NCI-H187 (cell line): Measurements from ENCODE around the gene QTRT2.

ENCODE experiments used
- DNase-seq, 2 experiments: peaks; one replicate each; lab custom pipeline; 2025; lab: John Stamatoyannopoulos, UW

QTRT2 gene

DNA sequence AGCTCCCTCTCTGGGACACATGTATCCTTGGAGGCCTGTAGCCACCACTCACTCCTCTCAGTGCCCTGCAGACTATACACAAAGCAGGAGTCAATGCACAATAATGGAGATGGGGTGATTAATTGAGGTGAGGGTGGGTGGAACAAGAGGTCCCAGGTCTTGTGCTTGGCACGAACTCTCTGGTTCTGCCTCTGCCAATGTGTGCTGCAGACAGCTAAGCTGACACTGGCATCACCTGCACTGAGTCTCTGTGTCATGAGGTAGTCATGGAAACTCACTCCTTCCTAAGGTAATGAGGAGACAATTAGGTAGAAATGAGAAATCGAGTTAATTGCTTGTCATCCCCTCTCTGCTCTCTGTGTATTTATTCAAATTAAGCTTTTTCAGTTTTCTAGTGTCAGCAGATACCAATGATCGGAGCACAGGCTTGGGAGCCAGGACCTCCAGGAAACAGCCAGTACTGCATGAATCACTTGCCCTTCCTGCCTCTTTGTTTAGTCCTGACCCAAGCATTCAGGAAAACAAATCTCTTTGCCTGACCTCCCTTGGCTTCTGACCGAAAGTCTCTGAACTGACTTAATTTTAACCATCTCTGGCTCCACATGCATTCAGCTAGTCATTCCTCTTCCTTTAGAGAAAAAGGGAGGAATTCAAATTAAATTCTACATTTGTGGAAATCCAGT is 65.6 kb downstream of the QTRT2 start:
- DNase-seq: no peak

- DNase-seq: no peak
Observed at GRCh38 chr3:114126461-114126860, 69.9 kb downstream of the QTRT2 start.

DNA sequence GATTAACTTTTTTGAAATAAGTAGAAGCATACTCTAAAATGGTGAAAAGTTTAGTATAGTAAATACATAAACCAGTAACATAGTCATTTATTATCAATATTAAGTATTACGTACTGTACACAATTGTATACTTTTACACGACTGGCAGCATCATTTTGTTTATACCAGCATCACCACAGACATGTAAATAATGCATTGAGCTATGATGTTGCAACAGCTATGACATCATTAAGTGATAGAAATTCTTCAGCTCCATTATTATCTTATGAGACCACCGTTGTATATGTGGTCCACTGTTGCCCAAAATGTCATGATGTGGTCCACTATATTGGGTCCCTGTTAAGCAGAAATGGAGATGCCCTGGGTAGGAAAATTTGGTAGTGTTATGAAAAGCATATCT is 71.0 kb downstream of the QTRT2 start:
- no peak for DNase-seq

- no peak for DNase-seq
Observed at GRCh38 chr3:114128231-114128630, 71.7 kb downstream of the QTRT2 start.

DNA sequence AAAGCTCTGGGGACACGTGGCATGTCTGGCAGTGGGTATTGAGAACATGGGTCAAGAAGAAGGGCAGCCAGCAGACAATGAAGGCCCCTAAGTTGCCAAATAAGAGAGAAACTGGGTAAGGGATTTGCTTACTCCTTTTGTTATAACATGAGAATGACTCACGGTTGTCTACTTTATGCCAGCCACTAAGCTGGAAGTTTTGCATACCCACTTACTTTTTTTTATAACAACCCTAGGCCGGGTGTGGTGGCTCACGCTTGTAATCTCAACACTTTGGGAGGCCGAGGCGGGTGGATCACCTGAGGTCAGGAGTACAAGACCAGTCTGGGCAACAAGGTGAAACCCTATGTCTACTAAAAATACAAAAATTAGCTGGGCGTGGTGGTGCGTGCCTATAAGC is 72.3 kb downstream of the QTRT2 start:
- no peak for DNase-seq

DNA sequence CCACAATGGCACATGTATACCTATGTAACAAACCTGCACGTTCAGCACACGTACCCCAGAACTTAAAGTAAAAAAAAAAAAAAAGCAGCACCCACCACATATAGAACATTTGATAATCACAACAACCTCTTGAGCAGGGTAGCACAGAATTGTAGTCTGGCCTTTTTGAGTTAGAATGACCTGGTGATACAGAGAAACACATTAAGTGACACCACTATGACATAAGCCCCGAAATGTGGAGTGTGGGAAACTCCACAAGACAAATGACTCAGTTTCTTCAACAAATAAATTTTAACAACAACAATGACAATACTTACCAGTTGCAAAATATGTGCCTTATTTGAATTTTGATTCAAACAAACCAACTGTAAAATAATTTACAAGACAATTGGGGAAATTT is 76.0 kb downstream of the QTRT2 start:
- no peak for DNase-seq

DNA sequence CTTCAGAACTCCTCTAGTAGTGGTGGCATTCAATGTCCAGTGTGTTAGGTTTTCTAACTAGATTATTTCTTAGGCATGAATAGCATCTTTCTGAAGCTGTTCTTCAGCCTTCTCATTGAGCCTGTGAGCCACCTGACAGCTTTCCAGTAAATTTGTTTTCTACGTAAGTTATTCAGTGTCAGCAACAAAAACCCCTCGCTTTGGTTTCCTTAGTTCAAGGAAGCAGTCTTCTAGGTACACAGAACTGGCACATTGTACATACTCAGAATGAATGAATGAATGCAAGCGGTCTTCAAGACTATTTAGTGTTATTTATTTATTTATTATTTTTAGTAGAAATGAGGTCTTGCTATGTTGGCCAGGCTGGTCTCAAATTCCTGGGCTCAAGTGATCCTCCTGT is 77.4 kb downstream of the QTRT2 start:
- no peak for DNase-seq
